HG03039 (cell line): ENCODE data around the gene CLCNKA.
A peak's percentile ranks its signal among the peaks of the same experiment; 100 is the strongest.
"Not testable (repeated sequence)": the region's sequence is repeated elsewhere in the genome, so short reads cannot be mapped to it uniquely, and the experiment has no call there.

Source experiments
- ATAC-seq: cut with Tn5 transposase; IDR thresholded peaks from one replicate; pipeline ENCODE4 v1.9.1; 2021; ENCODE audit warnings: mild to moderate bottlenecking, moderate library complexity; ENCODE audit not compliant: unreplicated experiment

CLCNKA gene

DNA sequence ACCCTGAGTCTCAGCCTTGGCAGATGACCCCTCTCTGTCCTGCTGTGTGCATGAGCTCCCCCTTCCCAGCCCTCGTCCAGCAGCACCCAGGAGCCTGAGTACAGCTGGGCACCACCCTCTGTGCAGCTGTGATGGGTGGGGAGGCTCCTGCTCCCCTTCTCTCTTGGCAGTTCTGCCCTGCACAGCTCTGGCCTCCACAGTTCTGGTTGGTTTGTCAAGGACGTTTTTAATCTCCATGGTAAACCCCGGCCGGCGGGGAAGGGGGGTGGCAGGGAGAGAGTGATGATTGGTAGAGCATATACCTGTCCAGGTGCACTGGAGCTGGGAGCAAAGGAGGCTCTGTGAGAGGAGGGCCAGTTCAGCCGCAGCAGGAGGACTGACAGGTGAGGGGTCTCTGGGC lies at the start of gene CLCNKA:
Gene CLCNKA, plus strand, starts transcription at position 356 of the 400 bp plus-strand sequence. CDS start 584 bp downstream, outside the sequence.
- ATAC-seq = no peak

DNA sequence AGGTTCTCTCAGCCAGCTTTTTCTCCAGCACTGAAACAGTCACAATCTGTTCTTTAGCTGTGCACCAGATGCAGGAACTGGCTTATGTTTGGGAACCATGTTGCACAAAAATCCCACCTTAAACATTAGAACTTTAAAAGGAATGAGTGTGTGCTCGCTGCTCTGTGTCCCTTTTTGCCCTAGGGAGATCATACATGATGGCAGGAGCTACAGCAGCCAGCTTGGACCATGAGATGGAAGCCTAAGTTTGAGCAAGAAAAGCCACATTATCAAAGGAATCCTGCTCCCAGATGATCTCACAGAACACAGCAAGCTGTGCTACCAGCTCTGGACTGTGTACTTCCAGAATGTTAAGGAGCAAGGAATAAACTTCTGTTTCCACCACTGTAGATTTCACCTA lies 49.4 kb upstream of the CLCNKA start:
- no peak for ATAC-seq

DNA sequence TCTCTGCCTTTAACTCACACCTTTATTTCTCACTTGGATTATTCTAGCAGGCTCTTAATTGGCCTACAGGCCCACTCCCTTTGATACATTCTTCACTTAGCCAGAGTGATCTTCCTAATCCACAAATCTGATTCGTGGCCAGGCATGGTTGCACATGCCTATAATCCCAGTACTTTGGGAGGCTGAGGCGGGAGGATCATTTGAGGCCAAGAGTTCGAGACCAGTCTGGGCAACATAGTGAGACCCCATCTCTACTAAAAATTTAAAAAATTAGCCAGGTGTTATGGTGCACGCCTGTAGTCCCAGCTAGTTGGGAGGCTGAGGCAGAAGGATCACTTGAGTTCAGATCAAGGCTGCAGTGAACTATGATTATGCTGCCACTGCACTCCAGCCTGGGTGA lies 48.1 kb upstream of the CLCNKA start:
- ATAC-seq = no peak

DNA sequence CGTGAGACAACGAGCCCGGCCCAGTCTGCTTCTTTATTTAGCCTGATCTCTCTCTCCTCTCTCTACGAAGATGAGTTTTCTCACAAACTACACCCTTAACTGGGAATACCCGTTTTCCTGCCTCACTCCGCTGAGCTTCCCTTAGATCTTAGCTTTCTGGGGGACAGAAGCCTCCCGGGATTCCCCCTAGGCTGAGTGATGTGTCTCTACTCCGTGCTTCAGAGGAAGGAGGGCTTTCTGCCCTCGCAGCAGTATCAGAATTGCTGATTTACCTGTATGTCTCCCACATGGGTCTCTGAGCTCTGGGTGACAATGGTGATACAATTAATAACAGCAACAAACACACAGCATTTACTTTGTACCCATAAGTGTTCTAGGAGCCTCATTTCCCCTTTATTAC lies 47.0 kb upstream of the CLCNKA start:
- ATAC-seq = no peak

DNA sequence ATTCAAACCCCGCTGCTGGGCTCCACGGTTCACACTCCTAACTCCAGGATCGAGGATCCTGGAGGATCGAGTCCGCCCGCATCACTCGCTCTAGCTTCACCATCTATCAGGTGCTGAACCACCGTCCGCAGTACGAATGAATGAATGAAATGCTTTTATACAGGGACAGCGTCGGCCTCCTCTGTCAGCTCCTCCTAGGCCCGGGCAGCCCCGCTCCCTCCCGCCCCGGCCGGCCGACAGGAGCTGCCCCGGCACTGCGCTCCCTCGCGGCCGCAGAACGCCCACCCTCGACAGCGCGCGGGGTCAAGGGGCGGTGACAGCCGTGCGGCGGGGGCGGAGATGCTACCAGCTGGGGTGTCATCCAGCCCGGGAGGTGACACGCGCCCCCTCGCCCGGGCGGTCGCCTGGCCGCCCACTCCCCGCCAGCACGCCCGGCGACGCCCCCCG lies 46.5 kb upstream of the CLCNKA start:
- peak; percentile 56 for ATAC-seq

DNA sequence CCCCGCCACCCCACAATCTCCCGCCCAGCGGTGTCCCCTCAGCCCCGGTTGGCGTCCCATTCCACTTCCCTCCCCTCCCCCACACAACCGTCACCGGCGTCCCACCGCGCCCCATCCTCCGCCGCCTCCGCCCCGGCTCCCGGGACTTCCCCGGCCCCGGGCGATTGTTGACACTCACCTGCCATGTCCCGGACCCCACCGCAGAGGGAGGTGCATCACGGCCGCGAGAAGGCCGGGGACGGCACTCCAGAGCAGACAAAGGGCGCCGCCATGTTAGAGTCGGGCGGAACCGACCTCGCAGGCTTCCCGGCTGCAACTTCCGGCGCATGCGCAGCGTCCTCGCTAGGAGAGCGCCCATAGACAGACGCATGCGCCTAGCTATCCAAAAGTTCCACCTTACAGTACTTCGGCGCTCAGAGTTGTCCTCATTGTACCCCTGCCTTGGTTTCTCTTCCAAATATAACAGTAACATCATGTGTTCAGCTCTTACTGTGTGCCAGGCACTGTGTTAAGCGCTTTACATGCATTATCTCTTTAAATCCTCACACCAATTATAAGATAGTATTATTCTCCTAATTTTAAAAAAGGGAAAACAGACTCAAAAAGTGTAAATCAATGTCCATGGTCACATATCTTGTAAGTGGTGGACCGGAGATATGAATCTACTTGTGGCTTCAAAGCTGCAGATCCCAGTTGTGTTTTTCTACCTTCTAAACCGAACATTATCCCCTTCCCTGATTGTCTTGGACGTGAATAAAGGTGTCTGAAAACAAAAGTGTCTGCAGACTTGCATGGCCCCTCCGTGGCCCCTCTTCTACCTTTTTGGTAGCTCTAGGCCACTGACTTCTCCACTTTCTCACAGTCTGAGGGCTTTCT lies 45.8 kb upstream of the CLCNKA start, which contains the start of gene ZBTB17:
Gene ZBTB17, minus strand, starts transcription at position 297 of the 876 bp plus-strand sequence. CDS start 27,606 bp downstream, outside the sequence.
- peak; percentile 58 for ATAC-seq

DNA sequence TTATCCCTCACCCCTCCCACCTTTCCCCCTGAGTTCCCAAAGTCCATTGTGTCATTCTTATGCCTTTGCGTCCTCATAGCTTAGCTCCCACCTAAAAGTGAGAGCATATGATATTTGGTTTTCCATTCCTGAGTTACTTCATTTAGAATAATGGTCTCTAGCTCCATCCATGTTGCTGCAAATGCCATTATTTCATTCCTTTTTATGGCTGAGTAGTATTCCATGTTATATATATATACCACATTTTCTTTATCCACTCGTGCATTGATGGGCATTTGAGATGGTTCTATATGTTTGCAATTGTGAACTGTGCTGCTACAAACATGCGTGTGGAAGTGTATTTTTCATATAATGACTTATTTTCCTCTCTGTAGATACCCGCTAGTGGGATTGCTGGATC lies 43.9 kb upstream of the CLCNKA start:
- not testable (repeated sequence) for ATAC-seq

DNA sequence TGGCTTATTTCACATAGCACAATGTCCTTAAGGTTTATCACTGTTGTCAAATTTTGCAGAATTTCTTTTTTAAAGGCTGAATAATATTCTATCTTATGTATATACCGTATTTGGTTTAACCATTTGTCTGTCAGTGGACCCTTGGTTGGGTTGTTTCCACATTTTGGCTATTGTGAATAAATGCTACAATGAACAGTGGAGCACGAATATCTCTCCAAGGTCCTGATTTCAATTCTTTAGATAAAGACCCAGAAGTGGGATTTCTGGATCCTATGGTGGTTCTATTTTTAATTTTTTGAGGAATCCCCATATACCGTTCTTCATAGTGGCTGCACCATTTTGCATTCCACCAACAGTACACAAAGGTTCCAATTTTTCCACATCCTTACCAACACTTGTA lies 40.2 kb upstream of the CLCNKA start:
- no peak for ATAC-seq

DNA sequence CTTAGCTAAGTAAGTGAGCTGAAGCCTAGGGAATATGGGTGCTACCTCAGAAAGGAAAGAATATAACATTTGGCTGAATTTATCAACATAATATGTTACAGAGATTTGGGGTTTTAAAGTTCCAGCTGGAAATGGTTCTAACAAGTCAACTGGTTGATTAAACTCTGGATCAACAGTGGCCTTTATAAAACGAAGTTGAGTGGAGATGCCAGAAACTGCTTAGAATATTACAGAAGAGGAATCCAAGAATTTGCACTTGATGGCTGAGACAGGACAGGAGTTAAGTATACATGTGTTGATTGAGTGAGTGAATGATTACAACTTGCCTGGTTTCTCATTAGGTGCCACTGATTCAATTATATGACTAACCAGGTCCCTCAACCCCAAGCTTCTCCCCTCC lies 38.6 kb upstream of the CLCNKA start:
- no peak for ATAC-seq

DNA sequence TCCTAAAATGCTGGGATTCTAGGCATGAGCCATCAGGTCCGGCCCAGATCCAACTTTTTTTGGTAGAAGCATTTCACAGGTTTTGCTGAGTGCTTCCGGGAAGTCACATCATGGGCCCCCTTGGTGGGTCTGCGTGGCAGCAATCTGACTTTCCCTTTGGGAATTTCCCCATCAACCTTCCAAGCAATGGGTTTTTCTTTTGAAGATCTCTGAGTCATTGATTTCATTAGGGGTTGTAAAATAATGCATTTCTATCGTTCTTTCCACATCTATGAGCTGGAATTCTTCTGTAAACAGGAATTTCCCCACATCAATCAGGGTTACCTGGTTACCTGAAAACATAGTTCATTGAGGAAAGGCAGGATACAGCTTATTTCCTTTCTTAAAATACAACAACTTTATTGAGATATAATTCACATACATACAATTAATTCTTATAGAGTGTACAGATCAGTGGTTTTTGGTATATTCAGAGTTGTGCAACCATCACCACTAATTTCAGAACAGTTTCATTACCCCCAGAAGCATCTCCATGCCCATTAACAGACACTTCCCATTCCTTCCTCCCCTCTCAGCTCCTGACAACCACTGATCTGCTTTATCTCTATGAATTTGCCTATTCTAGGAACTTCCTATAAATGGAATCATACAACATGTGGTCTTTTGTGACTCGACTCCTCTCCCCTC lies 36.1 kb upstream of the CLCNKA start:
- ATAC-seq = no peak

DNA sequence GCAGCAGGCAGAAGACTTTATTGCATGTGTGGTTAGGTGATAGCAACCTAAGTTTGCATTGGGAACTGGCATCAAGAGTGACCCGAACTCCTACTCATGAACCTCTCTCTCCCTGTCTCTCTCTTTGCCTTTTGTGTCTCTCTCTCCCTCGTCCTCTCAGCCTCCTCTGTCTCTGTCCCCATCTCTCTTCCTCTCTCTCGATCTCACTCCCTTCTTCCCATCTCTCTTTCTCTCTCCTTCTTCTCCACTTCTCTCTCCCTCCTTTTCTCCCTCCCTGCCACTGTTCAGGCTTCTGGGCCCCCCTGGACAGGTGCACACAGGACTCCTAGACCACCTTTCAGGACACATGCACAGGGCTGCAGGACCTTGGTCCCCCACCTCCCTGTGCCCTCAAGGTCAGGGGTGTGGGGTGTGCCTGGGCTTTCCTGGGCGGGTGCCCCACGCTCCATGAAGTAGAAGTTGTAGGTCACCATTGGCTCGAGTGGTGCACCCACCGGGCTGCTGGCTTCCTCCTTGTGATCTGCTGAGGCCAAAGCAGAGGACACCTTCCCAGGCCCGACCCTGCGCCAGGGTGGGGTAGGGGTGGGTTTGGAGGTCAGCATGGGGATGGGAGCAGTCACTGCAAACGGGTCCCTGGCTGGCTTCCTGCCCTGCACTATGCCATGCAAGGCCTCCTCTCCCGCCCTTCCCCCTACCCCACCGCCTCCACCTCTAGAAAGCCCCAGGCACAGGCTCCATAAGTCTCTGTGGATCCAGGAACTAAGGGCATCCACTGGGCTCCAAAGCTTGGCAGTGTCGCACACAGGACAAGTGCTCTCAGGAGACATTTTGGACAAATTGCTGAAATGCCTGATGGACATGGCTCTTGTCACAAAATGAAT lies 32.7 kb upstream of the CLCNKA start:
- no peak for ATAC-seq

DNA sequence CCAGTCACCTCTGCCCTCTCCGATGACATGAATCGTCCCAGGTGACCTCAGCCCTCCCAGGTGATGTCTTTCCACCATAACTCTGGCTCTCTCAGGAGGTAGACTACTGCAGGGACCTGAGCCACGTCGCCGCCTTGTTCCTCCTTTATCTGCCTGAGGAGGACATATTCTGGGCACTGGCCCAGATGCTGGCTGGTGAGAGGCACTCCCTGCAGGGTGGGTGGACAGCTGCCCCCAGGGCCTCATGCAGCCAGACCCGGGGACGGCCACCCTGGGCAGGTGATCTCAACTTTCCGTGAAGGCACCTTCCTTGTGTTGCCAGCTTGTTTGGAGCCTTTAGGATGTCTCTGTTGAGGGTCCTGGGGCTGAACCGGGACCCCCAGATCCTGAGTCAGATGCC lies 32.1 kb upstream of the CLCNKA start:
- no peak for ATAC-seq

DNA sequence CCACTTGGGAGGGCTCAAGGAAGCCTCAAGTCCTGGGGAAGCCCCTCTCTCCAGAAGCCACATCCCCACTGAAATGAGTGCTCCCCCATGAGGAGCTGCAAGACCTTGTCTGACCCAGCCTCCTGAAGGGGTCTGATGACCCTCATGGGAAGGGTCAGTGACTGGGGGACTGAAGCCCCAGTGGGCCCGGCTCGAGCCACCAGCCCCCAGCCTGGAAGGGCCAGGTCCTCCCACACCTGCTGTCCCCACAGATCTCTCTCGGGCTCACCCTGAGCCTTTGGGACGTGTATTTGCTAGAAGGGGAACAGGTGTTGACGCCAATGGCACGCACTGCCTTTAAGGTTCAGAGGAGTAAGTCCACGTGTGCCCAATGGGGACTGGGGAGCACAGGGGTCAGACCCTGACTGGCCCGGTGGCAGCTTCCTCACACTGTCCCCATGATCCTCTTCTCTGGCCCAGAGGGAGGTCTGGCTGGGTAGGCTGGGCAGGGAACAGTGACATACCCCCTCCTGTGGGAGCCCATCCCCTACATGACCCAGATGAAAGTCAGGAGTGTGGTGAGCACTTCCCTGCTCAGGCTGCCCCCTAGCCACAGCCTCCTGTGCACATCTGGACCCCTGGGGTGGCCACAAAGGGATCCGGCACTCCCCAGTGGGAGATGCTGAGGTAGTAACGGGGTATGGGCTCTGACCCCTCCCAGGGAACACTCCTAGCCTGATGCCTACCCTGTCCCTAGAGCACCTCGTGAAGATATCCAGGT lies 30.2 kb upstream of the CLCNKA start:
- ATAC-seq = no peak

DNA sequence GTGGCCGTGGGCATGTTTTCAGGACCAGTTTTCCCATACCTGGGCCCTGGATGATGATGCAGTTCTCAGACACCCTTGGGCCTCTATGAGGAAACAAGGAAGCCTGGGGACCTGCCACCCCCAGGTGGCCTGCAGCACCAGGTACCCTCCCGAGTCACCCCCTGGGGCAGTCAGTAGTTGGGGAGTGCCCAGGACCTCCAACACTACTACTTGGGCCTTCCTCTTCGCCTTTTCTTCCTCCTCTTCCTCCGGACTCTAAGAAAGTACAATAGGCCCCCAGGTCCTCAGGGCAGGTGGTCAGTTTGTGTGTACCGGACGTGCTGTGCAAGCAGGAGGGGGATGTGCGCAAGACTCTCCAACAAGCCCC lies 29.7 kb upstream of the CLCNKA start:
- no peak for ATAC-seq

DNA sequence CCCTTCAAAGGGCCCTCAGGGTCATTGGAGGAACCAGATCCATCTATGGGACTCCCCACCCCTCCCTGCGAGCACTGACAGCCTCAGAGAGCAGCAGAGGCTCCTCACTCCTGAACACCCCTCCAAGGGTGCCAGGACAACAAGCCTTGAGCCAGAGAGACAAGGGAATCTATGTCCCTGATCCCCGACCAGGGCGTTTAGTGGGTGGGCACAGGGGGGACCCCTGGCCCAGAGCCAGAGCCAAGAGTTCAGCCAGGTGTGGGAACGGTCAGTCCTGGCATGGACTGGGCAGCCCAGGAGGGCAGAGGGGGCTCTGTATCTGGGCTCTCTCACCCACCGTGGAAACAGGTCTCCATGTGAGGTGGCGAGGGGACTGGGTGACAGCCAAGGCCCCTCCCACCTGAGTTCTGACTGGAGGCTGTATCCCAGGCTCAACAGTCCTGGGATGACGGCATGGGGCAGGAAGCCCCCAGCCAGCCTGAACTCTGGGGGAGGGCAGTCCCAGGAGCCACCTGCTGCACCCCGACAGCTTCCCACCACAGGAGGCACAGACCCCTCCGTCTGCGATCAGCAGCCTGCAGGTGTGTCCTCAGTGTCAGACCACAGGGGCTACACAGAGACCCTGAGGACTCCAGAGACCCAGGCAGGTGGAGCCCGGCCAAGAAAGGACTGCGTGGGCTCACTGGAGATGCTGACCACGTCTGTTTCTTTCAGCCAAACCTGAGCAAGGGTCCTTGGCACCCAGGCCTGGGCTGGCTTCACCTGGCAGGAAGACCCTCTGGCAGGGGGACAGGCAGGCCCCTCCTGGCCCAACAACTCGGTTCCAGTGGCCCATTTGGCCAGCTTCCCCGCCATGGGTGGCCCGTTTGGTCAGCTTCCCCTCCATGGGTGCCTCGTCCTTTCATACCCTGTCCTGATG lies 29.0 kb upstream of the CLCNKA start:
- ATAC-seq = no peak

DNA sequence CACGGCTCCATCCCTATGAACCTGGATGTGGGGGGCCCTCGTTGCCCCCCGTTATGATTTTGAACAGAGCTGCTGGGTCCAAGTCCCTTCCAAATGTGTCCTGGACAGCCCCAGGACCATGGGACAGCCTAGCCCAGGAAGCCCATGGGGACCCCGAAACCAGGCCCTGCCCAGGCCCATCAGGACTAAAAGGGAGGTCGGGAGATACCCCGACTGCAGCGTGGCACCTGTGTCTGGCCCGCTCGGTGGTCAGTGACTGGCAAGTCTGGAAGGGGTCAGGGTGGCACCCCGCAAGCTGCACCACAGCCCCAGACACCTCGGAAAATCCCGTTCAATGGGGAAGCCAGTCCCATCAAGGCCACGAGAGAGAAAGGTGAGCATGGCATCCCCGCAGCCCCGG lies 28.2 kb upstream of the CLCNKA start:
- ATAC-seq = no peak

DNA sequence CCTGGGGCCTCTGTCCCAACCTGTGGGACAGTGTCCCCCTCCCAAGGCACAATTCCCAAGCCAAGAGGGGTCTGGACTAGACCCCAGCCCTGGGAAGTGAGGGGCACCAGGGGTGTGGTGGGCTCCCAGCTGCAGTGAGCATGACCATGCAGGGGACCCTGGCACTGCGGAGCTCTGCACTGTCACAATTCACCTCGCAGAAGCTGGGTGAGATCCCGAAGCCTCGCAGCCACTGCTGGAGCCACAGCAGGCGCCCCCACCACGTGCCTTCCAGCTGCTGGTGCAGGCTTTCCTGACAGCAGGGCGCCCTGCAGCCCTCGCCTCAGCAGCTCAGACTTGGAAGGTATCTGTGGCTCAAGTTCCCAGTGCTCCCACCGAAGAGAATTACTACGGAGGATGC lies 27.8 kb upstream of the CLCNKA start:
- no peak for ATAC-seq

DNA sequence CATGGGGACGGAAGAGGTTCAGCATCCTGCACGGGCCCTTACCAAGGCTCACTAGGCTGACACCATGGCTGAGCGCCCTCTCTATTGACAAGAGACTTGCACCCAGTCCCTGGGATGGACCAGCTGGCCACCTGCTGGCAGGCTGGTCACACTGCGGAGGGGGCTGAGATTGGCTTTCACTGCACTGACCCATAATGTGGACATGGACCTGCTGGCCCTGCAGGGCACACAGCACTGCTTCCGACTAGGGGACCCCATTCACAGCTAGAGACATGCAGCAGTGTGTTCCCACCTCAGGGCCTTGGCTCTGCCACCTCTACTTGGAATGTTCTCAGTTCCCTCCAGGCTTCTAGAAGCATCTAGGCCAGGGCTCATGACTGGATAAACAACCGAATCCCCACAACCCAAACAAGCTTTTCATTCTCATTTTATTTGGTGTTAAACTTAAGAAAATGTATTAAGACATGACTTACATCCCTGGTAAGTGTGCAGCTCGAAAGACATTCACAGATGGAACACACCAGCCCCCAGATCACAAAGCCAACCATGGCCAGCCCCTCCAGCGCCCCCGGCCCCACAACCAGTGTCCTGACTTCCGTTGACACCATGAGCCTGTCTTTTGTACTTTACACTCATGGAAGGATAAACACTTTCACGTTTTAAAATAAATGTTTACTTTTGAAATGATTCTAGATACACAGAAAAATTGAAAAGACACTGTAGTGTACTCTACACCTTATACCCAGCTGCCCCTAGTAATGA lies 27.1 kb upstream of the CLCNKA start:
- no peak for ATAC-seq
